ENCODE data around the gene COX19.
"Not testable (repeated sequence)": the region's sequence is repeated elsewhere in the genome, so short reads cannot be mapped to it uniquely, and the experiment has no call there.

Gene COX19

GRCh38 chr7:976901-977325 is 1.6 kb upstream of the COX19 start:
- no peak for DNase-seq

- DNase-seq: no peak
Measured at GRCh38 chr7:975702-976473, 539 bp upstream of the COX19 start.

GRCh38 chr7:974172-974571 is 1.2 kb downstream of the COX19 start:
- no peak for DNase-seq

- no peak for DNase-seq
Measured at GRCh38 chr7:973312-973711, 2.0 kb downstream of the COX19 start.

GRCh38 chr7:972676-973309 is 2.6 kb downstream of the COX19 start:
- DNase-seq: no peak

GRCh38 chr7:972110-972509 is 3.2 kb downstream of the COX19 start:
- no peak for DNase-seq

GRCh38 chr7:970744-971143 is 4.6 kb downstream of the COX19 start:
- DNase-seq: no peak

GRCh38 chr7:969403-969802 is 5.9 kb downstream of the COX19 start:
- no peak for DNase-seq

- no peak for DNase-seq
Measured at GRCh38 chr7:968205-969105, 6.9 kb downstream of the COX19 start.

- no peak for DNase-seq
Measured at GRCh38 chr7:967361-968082, 7.8 kb downstream of the COX19 start.

- DNase-seq: no peak
Measured at GRCh38 chr7:966291-967069, 8.9 kb downstream of the COX19 start.

- DNase-seq: no peak
Measured at GRCh38 chr7:964401-965231, 10.7 kb downstream of the COX19 start.

- DNase-seq: no peak
Measured at GRCh38 chr7:963236-964078, 11.9 kb downstream of the COX19 start.

- DNase-seq: no peak
Measured at GRCh38 chr7:962401-963081, 12.8 kb downstream of the COX19 start.

GRCh38 chr7:961546-962400 is 13.6 kb downstream of the COX19 start:
- DNase-seq: no peak

- not testable (repeated sequence) for DNase-seq
Measured at GRCh38 chr7:960972-961371, 14.4 kb downstream of the COX19 start.

GRCh38 chr7:960269-960871 is 15.0 kb downstream of the COX19 start:
- no peak for DNase-seq

GRCh38 chr7:959740-960139 is 15.6 kb downstream of the COX19 start:
- DNase-seq: not testable (repeated sequence)
